ENCODE results near the gene CLEC4A.
"Not testable (repeated sequence)": the region's sequence is repeated elsewhere in the genome, so short reads cannot be mapped to it uniquely, and the experiment has no call there.

The CLEC4A gene

DNA sequence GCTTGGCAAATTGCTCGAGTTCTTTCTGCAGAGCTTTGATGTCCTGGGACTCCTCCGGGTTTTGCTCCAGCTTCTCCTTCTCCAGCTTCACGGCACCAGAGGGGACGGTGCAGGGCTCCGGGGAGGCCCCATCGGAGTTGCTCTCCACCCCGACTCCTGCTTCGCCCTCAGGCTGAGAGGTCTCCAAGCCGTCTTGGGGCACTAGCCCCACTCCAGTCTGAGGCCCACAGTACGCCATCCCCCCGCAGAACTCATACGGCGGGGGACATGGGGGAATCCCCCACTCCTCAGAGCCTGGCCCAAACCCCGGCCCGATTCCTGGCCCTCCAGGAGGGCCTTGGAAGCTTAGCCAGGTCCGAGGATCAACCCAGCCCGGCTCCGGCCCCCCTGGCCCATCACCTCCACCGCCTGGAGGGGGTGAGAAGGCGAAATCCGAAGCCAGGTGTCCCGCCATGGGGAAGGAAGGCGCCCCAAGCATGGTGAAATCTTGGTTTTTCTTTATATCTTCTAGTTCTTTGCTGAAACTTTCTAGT, 11.0 kb downstream of the CLEC4A start:
- DNase-seq = not testable (repeated sequence)

DNA sequence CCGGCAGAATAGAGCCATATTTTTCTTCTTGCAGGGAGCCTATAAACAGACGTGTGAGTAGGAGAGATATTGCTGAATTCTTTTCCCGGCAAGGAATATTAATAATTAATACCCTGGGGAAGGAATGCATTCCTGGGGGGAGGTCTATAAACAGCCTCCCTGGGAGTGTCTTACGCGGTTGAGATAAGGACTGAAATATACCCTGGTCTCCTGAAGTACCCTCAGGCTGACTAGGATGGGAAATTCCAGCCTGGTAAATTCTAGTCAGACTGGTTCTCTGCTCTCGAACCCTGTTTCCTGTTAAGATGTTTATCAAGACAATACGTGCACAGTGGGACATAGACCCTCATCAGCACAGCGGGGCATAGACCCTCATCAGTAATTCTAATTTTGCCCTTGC, 18.2 kb downstream of the CLEC4A start:
- DNase-seq = not testable (repeated sequence)

DNA sequence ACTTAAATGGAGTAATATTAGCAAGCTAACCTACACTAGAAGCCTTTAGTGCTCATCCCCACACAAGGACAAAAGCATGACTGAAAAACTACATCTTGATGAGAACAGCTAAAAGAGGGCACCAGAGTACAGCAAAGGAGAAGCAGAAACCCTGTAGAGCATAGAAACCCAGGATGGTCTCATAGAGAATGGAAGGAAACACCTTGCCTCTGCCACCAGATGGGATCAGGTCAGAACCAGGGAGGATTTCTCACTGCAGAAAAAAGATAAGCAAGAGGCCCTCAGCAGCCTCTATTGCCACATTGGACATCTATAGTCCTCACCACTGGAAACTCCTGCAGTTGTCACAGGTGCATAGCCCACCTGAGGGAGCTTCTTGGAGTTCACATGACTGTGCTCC, 19.8 kb downstream of the CLEC4A start:
- DNase-seq = no peak

DNA sequence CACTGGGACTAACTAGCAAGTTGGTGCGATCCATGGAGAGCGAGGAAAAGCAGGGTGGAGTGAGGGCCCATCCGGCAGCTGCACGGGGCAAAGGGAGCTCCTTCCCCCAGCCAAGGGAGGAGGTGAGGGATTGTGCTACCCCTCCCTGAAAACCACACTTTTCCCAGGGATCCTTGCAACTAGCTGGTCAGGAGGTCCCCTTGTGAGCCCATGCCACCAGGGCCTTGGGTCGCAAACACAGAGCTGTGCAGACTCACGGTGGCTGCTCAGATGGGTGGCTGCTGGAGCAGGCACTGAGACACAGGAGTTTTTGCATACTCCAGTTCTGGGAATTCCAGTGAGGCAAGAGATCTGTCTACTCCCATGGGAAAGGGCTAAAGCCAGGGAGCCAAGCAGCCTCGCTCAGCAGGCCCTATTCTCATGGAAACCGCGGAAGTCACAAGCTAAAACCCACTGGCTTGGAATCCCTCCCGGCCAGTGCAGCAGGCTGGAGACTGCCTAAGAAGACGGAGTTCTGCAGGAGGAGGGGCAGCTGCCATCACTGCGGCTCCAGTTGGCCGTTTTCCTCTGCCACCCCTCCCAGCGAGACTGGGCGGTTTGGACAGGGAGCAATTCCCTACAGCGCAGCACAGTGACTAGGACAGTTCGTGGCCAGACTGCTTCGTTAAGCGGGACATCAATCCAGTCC, 22.5 kb downstream of the CLEC4A start:
- no peak for DNase-seq

DNA sequence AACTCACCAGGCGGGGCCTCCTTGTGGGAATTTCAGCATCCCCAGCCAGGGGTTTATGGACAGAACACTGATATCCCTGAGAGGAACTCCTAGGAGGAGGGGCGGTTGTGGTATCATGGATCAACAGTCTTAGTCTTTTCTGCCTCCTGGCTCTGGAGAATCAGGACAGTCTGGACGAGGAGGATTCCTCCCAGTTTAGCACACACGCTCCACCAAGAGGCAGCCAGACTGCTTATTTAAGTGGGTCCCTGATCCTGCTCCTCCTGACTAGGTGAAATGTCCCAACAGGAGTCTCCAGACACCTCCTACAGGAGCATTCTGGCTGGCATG, 23.0 kb downstream of the CLEC4A start:
- no peak for DNase-seq

DNA sequence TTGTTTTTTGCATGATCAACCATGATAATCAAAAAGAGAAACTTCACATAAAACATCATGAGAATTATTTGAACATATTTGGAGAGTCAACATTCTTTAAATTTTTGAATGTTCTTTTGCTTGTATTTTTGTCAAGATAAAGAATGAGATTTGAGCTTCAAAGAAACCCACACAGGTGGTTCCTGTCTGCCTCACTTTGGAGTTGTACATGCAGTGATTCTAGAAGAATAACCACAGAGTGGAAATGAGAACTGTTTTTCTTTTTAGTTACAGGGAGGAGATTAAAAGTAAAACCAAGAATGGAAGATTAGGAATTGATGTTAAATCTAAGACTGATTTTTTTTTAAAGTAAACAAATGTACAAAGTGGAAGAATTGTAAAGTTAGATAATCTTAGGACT, 31.1 kb downstream of the CLEC4A start:
- peak in 1 of 5 experiments; percentile 23 for DNase-seq

- DNase-seq = no peak
Observed at GRCh38 chr12:8156416-8156815, 33.0 kb downstream of the CLEC4A start.

DNA sequence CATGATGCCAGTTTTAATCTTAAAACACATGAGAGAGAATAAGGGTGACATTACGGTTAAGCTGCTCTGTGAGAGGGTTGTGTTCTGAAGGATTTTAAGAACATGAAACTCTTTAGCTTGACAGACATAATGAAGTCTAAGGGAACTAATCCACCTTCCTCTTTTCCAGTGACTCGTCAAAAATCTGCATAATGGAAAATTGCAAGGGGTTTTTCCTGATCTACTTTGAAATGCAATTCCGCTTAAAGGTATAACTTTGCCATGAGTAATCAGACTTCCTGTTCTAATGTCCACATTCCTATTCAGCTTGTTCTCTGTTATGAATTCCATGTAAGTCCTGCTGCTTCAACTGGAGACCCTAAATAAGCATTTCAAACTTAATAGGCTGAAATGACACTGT, 33.4 kb downstream of the CLEC4A start, which contains the start of gene ZNF705A:
Gene ZNF705A (plus strand): TSS at position 171 of the 400 bp plus-strand sequence. CDS start 15,611 bp downstream, outside the sequence.
- DNase-seq = no peak

- no peak for DNase-seq
Observed at GRCh38 chr12:8157484-8158198, 34.2 kb downstream of the CLEC4A start.

GRCh38 chr12:8172911-8173310, 49.5 kb downstream of the CLEC4A start:
- DNase-seq = not testable (repeated sequence)

DNA sequence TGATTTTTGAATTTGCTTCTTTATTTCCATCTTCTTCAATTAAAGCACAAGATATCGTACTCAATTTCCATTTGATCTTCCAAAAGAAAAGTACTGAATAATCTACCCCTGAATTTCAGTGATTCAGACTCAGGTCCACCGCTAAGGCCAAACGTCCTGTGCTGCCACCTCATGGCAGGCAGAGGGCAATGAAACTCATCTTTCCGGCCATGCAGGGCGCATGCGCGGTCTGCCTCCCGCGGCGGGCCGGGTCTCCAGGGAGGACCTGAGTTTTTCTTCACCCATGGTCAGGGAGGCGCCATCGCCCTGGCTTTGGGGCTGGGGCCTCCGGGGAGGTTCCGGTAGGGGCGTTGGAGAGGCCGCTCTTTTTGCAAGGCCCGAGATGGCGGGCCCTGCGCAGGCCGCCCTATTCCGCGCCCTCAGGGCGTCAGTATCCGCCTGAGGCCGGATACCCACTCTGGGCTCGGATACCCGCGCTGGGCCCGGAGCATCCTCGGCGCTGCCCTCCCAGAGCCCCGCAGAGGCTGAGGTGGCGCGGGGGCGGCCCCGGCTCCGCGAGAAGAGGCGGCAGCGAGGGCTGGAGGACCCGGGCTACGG, 56.7 kb downstream of the CLEC4A start:
- peak; percentile 36 to 81 (median 65) for DNase-seq

DNA sequence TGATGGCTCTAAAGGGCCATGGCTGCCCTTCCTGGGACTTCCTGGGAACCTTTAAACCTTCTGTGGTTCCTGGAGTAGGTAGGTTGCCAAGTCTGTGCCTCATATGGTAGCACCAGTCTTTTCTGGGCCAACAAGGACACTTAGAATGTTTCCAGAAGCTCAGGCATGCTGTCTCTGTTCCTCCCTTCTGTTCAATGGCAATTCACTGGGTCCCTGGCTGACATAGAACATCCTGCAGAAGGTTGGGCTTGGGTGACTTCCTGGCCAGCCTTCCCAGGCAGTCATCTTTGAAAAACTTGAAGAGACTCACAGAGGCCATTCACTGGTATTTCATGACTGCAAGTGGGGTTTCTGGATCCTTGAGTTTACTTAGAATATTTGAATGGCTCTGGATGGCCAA, 57.9 kb downstream of the CLEC4A start:
- DNase-seq = not testable (repeated sequence)

DNA sequence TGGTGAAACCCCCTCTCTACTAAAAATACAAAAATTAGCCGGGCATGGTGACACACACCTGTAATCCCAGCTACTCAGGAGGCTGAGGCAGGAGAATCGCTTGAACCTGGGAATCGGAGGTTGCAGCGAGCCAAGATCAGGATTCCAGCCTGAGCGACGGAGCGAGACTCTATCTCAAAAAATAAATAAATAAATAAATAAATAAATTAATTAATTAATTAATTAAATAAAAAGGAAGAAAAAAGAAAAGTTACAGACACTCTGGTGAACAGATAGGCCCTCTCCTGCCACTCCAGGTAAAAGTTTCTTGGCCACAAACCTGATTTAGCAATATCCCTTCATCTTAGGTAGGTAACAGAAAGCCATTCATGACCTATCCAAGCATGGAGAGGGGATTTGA, 59.5 kb downstream of the CLEC4A start:
- not testable (repeated sequence) for DNase-seq

DNA sequence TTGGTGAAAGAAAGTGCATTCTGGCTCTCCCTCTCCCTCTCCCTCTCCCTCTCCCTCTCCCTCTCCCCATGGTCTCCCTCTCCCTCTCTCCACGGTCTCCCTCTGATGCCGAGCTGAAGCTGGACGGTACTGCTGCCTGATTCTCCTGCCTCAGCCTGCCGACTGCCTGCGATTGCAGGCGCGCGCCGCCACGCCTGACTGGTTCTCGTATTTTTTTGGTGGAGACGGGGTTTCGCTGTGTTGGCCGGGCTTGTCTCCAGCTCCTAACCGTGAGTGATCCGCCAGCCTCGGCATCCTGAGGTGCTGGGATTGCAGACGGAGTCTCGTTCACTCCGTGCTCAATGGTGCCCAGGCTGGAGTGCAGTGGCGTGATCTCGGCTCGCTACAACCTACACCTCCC, 59.9 kb downstream of the CLEC4A start:
- not testable (repeated sequence) for DNase-seq

DNA sequence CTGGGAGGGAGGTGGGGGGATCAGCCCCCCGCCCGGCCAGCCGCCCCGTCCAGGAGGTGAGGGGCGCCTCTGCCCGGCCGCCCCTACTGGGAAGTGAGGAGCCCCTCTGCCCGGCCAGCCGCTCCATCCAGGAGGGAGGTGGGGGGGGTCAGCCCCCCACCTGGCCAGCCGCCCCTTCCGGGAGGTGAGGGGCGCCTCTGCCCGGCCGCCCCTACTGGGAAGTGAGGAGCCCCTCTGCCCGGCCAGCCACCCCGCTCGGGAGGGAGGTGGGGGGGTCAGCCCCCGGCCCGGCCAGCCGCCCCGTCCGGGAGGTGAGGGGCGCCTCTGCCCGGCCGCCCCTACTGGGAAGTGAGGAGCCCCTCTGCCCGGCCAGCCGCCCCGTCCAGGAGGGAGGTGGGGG, 60.8 kb downstream of the CLEC4A start:
- DNase-seq = not testable (repeated sequence)

GRCh38 chr12:8188088-8188487, 64.7 kb downstream of the CLEC4A start:
- DNase-seq = not testable (repeated sequence)

Data from T-helper 2 cell (primary cell).